ENCODE data around the gene NCOA3. TPM values are rescaled to one million over a fixed set of nuclear protein-coding genes. Genes with fewer than 3 reads are reported as not detected.
"Not testable (repeated sequence)": the region's sequence is repeated elsewhere in the genome, so short reads cannot be mapped to it uniquely, and the experiment has no call there.

Gene NCOA3
- total RNA-seq, 4 donors from 2014 or later: 26.7 to 40.2 (median 34.5) TPM

GRCh38 chr20:47591231-47591630 lies 89.5 kb downstream of the NCOA3 start:
- Histone ChIP-seq H3K4me1 (peaks cover 0 to 6% (median 0%) of the 10 kb centered on the region in 3 donors), H3K4me3 (no peak overlapping the region), H3K27me3 (no peaks in the 10 kb centered on the region), H3K36me3 (peaks cover 0 to 46% (median 0%) of the 10 kb centered on the region in 3 donors), H3K9me3 (no peaks in the 10 kb centered on the region), H3K27ac (no peak overlapping the region)
- TF ChIP-seq CTCF (IDR thresholded peaks at IDR 0.05) (no peak), POLR2A (IDR thresholded peaks at IDR 0.05) (no peak)
- 89 to 91% methylated on average over 1 of the region's 1 CpG for WGBS, 2 donors
- no peak for DNase-seq
- intact Hi-C loops (cut with DNase I): no loop called here

- intact Hi-C loops (cut with DNase I): no loop called here
Observed at GRCh38 chr20:47594157-47594556, 92.5 kb downstream of the NCOA3 start.

GRCh38 chr20:47595138-47595537 lies 93.5 kb downstream of the NCOA3 start:
- peaks cover 0 to 35% (median 0%) of the 10 kb centered on the region in 3 donors for H3K36me3 ChIP-seq
- intact Hi-C loops (cut with DNase I); DNase-seq; H3K4me3 ChIP-seq; H3K27me3 ChIP-seq; H3K27ac ChIP-seq; H3K9me3 ChIP-seq: not testable (repeated sequence)
- peaks cover 0 to 14% (median 0%) of the 10 kb centered on the region in 3 donors for H3K4me1 ChIP-seq
- WGBS, 2 donors: 84 to 96% methylated on average over 9 to 10 of the region's 10 CpGs

More at GRCh38 chr20:47594157-47594556, 92.5 kb downstream of the NCOA3 start:
- no peak for TF ChIP-seq POLR2A (IDR thresholded peaks at IDR 0.05)
- Histone ChIP-seq H3K27ac (no peak overlapping the region), H3K4me3 (no peak overlapping the region), H3K4me1 (peaks cover 0 to 6% (median 0%) of the 10 kb centered on the region in 3 donors), H3K36me3 (peaks cover 0 to 39% (median 0%) of the 10 kb centered on the region in 3 donors), H3K9me3 (no peaks in the 10 kb centered on the region), H3K27me3 (no peaks in the 10 kb centered on the region)
- DNase-seq: no peak
- 93 to 95% methylated on average over 6 of the region's 6 CpGs for WGBS, 2 donors

- Histone ChIP-seq H3K27me3 (no peaks in the 10 kb centered on the region), H3K9me3 (no peaks in the 10 kb centered on the region), H3K27ac (no peak overlapping the region), H3K4me1 (peaks cover 0 to 14% (median 0%) of the 10 kb centered on the region in 3 donors), H3K4me3 (no peak overlapping the region), H3K36me3 (peaks cover 0 to 27% (median 0%) of the 10 kb centered on the region in 3 donors)
- WGBS, 2 donors: 92 to 95% methylated on average over 6 of the region's 6 CpGs
- no peak for DNase-seq
- intact Hi-C loops (cut with DNase I): no loop called here
- TF ChIP-seq CTCF (IDR thresholded peaks at IDR 0.05) (no peak), POLR2A (IDR thresholded peaks at IDR 0.05) (no peak)
Observed at GRCh38 chr20:47596003-47596571, 94.4 kb downstream of the NCOA3 start.

- Histone ChIP-seq H3K9me3 (no peaks in the 10 kb centered on the region), H3K36me3 (peaks cover 0 to 24% (median 0%) of the 10 kb centered on the region in 3 donors), H3K27ac (no peak overlapping the region), H3K4me3 (no peak overlapping the region), H3K27me3 (no peaks in the 10 kb centered on the region), H3K4me1 (peaks cover 0 to 16% (median 0%) of the 10 kb centered on the region in 3 donors)
- intact Hi-C loops (cut with DNase I): no loop called here
- DNase-seq: no peak
- no peak for TF ChIP-seq POLR2A (IDR thresholded peaks at IDR 0.05)
- TF ChIP-seq CTCF (IDR thresholded peaks at IDR 0.05): no peak
Observed at GRCh38 chr20:47597090-47597489, 95.4 kb downstream of the NCOA3 start.

GRCh38 chr20:47598911-47599744 lies 97.4 kb downstream of the NCOA3 start:
- Histone ChIP-seq H3K27me3 (no peaks in the 10 kb centered on the region), H3K4me1 (peaks cover 0 to 13% (median 0%) of the 10 kb centered on the region in 3 donors), H3K4me3 (no peak overlapping the region), H3K27ac (no peak overlapping the region), H3K36me3 (peaks cover 0 to 24% (median 0%) of the 10 kb centered on the region in 3 donors), H3K9me3 (no peaks in the 10 kb centered on the region)
- 92 to 93% methylated on average over 7 of the region's 7 CpGs for WGBS, 2 donors
- intact Hi-C loops (cut with DNase I): no loop called here
- no peak for DNase-seq
- TF ChIP-seq CTCF (IDR thresholded peaks at IDR 0.05) (no peak), POLR2A (IDR thresholded peaks at IDR 0.05) (no peak)

Measured in esophagus squamous epithelium (tissue), 5 donors.